ENCODE results near the gene MLXIPL.
"Not testable (repeated sequence)": the region's sequence is repeated elsewhere in the genome, so short reads cannot be mapped to it uniquely, and the experiment has no call there.

MLXIPL gene

GRCh38 chr7:73567140-73567539 is 57.2 kb downstream of the MLXIPL start:
- H3K4me1 ChIP-seq (ENCODE audit: control insufficient read depth, insufficient read depth, low read length, poor library complexity, severe bottlenecking): no peaks in the 10 kb centered on the region
- DNase-seq: no peak
- peaks cover 32% of the 10 kb centered on the region for H3K36me3 ChIP-seq (ENCODE audit: control insufficient read depth, insufficient read depth, low read length)
- H3K27ac ChIP-seq (ENCODE audit: insufficient read depth, low read length, poor library complexity, severe bottlenecking): no peak overlapping the region
- H3K9me3 ChIP-seq (ENCODE audit: control insufficient read depth, low read length): no peaks in the 10 kb centered on the region
- no peaks in the 10 kb centered on the region for H3K27me3 ChIP-seq (replicated peaks; ENCODE audit: control insufficient read depth, insufficient read depth, low read length, poor library complexity, severe bottlenecking)
- H3K4me3 ChIP-seq (ENCODE audit: insufficient read depth, low read depth, low read length, poor library complexity, severe bottlenecking): no peak overlapping the region

- not testable (repeated sequence) for H3K4me1 ChIP-seq (ENCODE audit: control insufficient read depth, insufficient read depth, low read length, poor library complexity, severe bottlenecking); H3K27me3 ChIP-seq (replicated peaks; ENCODE audit: control insufficient read depth, insufficient read depth, low read length, poor library complexity, severe bottlenecking); H3K9me3 ChIP-seq (ENCODE audit: control insufficient read depth, low read length); H3K27ac ChIP-seq (ENCODE audit: insufficient read depth, low read length, poor library complexity, severe bottlenecking); DNase-seq
- Histone ChIP-seq H3K4me3 (ENCODE audit: insufficient read depth, low read depth, low read length, poor library complexity, severe bottlenecking) (peak overlapping the region; percentile 47), H3K36me3 (ENCODE audit: control insufficient read depth, insufficient read depth, low read length) (peaks cover 28% of the 10 kb centered on the region)
These were observed 57.9 kb downstream of the MLXIPL start for GRCh38 chr7:73566431-73566830.

DNA sequence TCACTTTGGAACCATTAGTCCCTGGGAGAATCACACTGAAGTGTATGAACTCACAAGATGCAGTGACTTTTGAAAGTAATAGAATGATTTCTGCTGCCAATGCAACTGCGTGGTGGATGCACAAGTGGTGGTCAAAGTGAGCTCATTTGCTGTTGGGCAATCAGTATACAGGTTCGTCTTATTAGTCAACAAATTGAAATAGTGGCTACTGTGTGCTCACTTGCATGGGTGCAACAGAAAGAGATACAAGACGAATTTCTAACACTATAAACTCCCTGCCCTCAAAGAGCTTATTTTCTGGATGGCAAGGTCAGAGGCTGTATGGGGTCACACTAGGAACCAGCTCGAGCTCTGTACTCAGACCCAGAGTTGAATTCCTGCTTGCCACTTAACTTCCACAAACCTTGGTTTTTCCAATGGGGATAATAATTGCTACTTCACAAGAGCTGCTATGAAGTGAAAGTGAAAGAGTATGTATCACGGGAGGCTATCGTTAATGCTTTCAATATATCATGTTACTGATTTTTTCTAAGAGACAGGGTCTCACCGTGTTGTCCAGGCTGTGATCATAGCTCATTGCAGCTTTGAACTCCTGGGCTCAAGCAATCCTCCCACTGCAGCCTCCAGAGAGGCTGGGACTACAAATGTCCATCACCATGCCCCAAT is 58.5 kb downstream of the MLXIPL start:
- DNase-seq: no peak

GRCh38 chr7:73560109-73560835 is 64.0 kb downstream of the MLXIPL start:
- H3K27me3 ChIP-seq (replicated peaks; ENCODE audit: control insufficient read depth, insufficient read depth, low read length, poor library complexity, severe bottlenecking): no peaks in the 10 kb centered on the region
- H3K4me1 ChIP-seq (ENCODE audit: control insufficient read depth, insufficient read depth, low read length, poor library complexity, severe bottlenecking): peaks cover 19% of the 10 kb centered on the region
- no peak overlapping the region for H3K4me3 ChIP-seq (ENCODE audit: insufficient read depth, low read depth, low read length, poor library complexity, severe bottlenecking)
- H3K36me3 ChIP-seq (ENCODE audit: control insufficient read depth, insufficient read depth, low read length): no peaks in the 10 kb centered on the region
- H3K27ac ChIP-seq (ENCODE audit: insufficient read depth, low read length, poor library complexity, severe bottlenecking): no peak overlapping the region
- no peaks in the 10 kb centered on the region for H3K9me3 ChIP-seq (ENCODE audit: control insufficient read depth, low read length)
- DNase-seq: no peak

More for the DNA sequence above, 58.5 kb downstream of the MLXIPL start:
- no peak overlapping the region for H3K27ac ChIP-seq (ENCODE audit: insufficient read depth, low read length, poor library complexity, severe bottlenecking)
- H3K9me3 ChIP-seq (ENCODE audit: control insufficient read depth, low read length): no peaks in the 10 kb centered on the region
- H3K4me1 ChIP-seq (ENCODE audit: control insufficient read depth, insufficient read depth, low read length, poor library complexity, severe bottlenecking): no peaks in the 10 kb centered on the region
- peaks cover 21% of the 10 kb centered on the region for H3K36me3 ChIP-seq (ENCODE audit: control insufficient read depth, insufficient read depth, low read length)
- H3K4me3 ChIP-seq (ENCODE audit: insufficient read depth, low read depth, low read length, poor library complexity, severe bottlenecking): peak overlapping the region; percentile 47
- no peaks in the 10 kb centered on the region for H3K27me3 ChIP-seq (replicated peaks; ENCODE audit: control insufficient read depth, insufficient read depth, low read length, poor library complexity, severe bottlenecking)

DNA sequence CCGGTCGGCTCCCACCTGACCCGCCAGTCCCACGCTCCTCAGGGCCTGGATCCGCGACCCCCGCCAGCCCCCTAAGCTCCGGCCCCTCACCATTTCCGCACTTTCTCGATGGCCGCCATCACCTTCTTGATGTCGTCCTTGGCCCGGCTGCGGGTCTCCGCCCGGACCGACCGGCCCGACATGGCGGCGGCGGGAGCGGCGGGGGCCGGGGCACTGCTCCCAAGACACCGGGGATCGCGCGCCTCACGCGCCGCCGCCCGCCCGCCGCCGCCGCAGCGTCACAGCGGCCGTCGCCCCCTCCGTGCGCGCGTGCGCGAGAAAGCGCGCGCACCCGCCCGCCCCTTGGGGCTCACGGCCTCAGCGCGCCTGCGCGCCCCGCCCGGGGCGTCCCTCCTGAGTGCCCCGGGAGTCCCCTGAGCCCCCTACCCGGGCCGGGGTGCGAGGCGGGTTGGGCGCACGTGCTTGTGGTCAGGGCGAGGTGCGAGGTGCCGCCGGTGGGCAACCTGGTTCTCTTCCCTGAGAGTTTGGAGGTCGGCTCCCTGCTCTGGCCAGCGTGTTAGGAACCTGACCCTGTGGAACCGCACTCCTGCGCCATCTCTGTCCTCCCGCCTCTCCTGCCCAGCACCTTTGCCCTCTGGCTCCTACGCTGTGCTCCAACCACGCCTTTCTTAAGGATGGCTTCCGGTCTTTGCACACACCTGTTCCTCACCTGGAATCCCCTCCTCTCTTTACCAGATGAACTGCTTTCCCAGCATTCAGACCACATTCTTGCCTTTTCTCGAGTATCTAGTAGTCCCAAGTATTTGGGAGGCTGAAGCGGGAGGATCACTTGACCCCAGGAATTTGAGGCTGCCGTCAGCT is 66.7 kb downstream of the MLXIPL start, which contains the start of gene BCL7B:
TSS of gene BCL7B (minus strand) at position 294 of the 861 bp plus-strand sequence. CDS start at position 182, 112 bp downstream.
- H3K4me3 ChIP-seq (ENCODE audit: insufficient read depth, low read depth, low read length, poor library complexity, severe bottlenecking): peak within 1 kb of the TSS; percentile 88

DNA sequence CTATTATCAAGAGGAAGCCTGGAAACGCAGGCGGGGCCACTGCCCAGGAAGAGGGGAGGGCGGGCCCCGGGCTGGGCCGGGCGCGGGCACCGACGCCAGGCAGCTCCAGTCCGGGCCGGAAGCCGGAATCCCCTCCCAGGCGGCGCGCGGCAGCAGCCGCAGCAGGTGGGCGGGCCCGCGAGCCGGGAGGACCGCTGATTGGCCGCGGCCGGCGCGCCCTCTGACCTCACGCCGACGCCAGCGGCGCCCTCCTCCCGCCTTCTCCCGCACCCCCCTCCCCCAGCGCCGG is 67.3 kb downstream of the MLXIPL start:
- Histone ChIP-seq H3K27me3 (replicated peaks; ENCODE audit: control insufficient read depth, insufficient read depth, low read length, poor library complexity, severe bottlenecking) (no peaks in the 10 kb centered on the region), H3K27ac (ENCODE audit: insufficient read depth, low read length, poor library complexity, severe bottlenecking) (peak overlapping the region; percentile 100), H3K4me3 (ENCODE audit: insufficient read depth, low read depth, low read length, poor library complexity, severe bottlenecking) (peak overlapping the region; percentile 88), H3K9me3 (ENCODE audit: control insufficient read depth, low read length) (no peaks in the 10 kb centered on the region), H3K4me1 (ENCODE audit: control insufficient read depth, insufficient read depth, low read length, poor library complexity, severe bottlenecking) (peaks cover 21% of the 10 kb centered on the region), H3K36me3 (ENCODE audit: control insufficient read depth, insufficient read depth, low read length) (peaks cover 11% of the 10 kb centered on the region)
- DNase-seq: peak; percentile 86 to 88 (median 87)

More for the DNA sequence above, 66.7 kb downstream of the MLXIPL start, which contains the start of gene BCL7B:
- peak within 1 kb of the TSS; percentile 100 for H3K27ac ChIP-seq (ENCODE audit: insufficient read depth, low read length, poor library complexity, severe bottlenecking)
- peaks cover 21% of the 10 kb centered on the region for H3K4me1 ChIP-seq (ENCODE audit: control insufficient read depth, insufficient read depth, low read length, poor library complexity, severe bottlenecking)
- H3K27me3 ChIP-seq (replicated peaks; ENCODE audit: control insufficient read depth, insufficient read depth, low read length, poor library complexity, severe bottlenecking): no peaks in the 10 kb centered on the region
- H3K36me3 ChIP-seq (ENCODE audit: control insufficient read depth, insufficient read depth, low read length): peaks cover 6% of the 10 kb centered on the region
- H3K9me3 ChIP-seq (ENCODE audit: control insufficient read depth, low read length): no peaks in the 10 kb centered on the region
- peak; percentile 67 to 70 (median 68) for DNase-seq

- Histone ChIP-seq H3K4me3 (ENCODE audit: insufficient read depth, low read depth, low read length, poor library complexity, severe bottlenecking) (peak overlapping the region; percentile 88), H3K4me1 (ENCODE audit: control insufficient read depth, insufficient read depth, low read length, poor library complexity, severe bottlenecking) (peaks cover 21% of the 10 kb centered on the region), H3K27me3 (replicated peaks; ENCODE audit: control insufficient read depth, insufficient read depth, low read length, poor library complexity, severe bottlenecking) (no peaks in the 10 kb centered on the region), H3K27ac (ENCODE audit: insufficient read depth, low read length, poor library complexity, severe bottlenecking) (peak overlapping the region; percentile 100), H3K9me3 (ENCODE audit: control insufficient read depth, low read length) (no peaks in the 10 kb centered on the region), H3K36me3 (ENCODE audit: control insufficient read depth, insufficient read depth, low read length) (peaks cover 16% of the 10 kb centered on the region)
- no peak for DNase-seq
These were observed 67.9 kb downstream of the MLXIPL start for GRCh38 chr7:73556208-73557107.

DNA sequence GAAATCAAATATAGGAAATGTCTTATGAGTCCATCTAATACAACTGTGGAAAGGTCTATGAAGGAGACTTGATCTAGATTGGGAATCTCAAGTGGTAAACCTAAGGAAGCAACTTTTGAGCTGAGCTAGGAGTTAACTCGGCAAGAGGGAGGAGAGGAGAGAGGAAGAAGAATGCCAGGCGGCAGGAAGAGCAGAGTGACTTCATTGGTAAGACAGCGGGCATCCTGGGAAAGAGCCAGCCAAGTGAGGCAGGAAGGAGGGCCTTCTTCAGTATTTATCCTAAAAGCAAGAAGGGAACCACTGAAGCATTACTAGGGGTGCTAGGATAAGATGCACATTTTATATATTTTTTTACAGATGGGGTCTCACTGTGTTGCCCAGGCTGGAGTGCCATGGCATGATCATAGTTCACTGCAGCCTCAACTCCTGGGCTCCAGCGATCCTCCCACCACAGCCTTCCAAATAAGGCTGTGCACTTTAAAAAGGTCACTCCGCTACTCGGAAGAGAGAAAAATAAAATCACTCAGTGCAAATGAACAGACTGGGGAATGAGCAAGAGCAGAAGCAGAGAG is 68.8 kb downstream of the MLXIPL start:
- H3K27me3 ChIP-seq (replicated peaks; ENCODE audit: control insufficient read depth, insufficient read depth, low read length, poor library complexity, severe bottlenecking): no peaks in the 10 kb centered on the region
- peaks cover 21% of the 10 kb centered on the region for H3K4me1 ChIP-seq (ENCODE audit: control insufficient read depth, insufficient read depth, low read length, poor library complexity, severe bottlenecking)
- no peak for DNase-seq
- no peak overlapping the region for H3K27ac ChIP-seq (ENCODE audit: insufficient read depth, low read length, poor library complexity, severe bottlenecking)
- no peak overlapping the region for H3K4me3 ChIP-seq (ENCODE audit: insufficient read depth, low read depth, low read length, poor library complexity, severe bottlenecking)
- H3K36me3 ChIP-seq (ENCODE audit: control insufficient read depth, insufficient read depth, low read length): peaks cover 24% of the 10 kb centered on the region
- H3K9me3 ChIP-seq (ENCODE audit: control insufficient read depth, low read length): no peaks in the 10 kb centered on the region

- H3K4me1 ChIP-seq (ENCODE audit: control insufficient read depth, insufficient read depth, low read length, poor library complexity, severe bottlenecking); H3K4me3 ChIP-seq (ENCODE audit: insufficient read depth, low read depth, low read length, poor library complexity, severe bottlenecking); H3K27ac ChIP-seq (ENCODE audit: insufficient read depth, low read length, poor library complexity, severe bottlenecking); H3K27me3 ChIP-seq (replicated peaks; ENCODE audit: control insufficient read depth, insufficient read depth, low read length, poor library complexity, severe bottlenecking); H3K9me3 ChIP-seq (ENCODE audit: control insufficient read depth, low read length); DNase-seq: not testable (repeated sequence)
- H3K36me3 ChIP-seq (ENCODE audit: control insufficient read depth, insufficient read depth, low read length): peaks cover 30% of the 10 kb centered on the region
These were observed 74.2 kb downstream of the MLXIPL start for GRCh38 chr7:73550093-73550492.

Data from effector memory CD4-positive, alpha-beta T cell (primary cell).